ENCODE data around the gene CDC25C. TPM values are rescaled to one million over a fixed set of nuclear protein-coding genes. Genes with fewer than 3 reads are reported as not detected.

CDC25C gene
- polyA plus RNA-seq, 1 of the 3 experiments (the other 2 are of a cell fraction) = 5.2 TPM

- POLR2A ChIA-PET = interaction anchor here (0.6 to 3.0 kb wide), 7 partner anchors 9 to 204 kb away, joined by 3 to 44 read pairs (median 4); partner anchors contain the start of genes EGR1, ETF1 and KDM3B
- WGBS (ENCODE audit: low lambda C conversion rate) = 8% methylated on average over 10 of the region's 22 CpGs
Observed at GRCh38 chr5:138338411-138339090, 6.9 kb upstream of the CDC25C start.

GRCh38 chr5:138337685-138338410 lies 6.2 kb upstream of the CDC25C start, which contains the start of gene FAM53C:
FAM53C (plus strand) TSS chr5:138338266; CDS start chr5:138341336, 3,070 bp downstream.
- H3K4me2 ChIP-seq = peak within 1 kb of the TSS; percentile 100
- WGBS (ENCODE audit: low lambda C conversion rate) = 1% methylated on average over 18 of the region's 56 CpGs
- H3K9me2 ChIP-seq = no peaks in the 10 kb centered on the region
- H2AFZ ChIP-seq (ENCODE audit: low read depth) = peak within 1 kb of the TSS; percentile 96
- H3K36me3 ChIP-seq (replicated peaks in 1 of 2; ENCODE audit: control insufficient read depth in 1 of 2, insufficient read depth in 2 of 2, low read length in 1 of 2) = peaks cover 10 to 17% of the 10 kb centered on the region in 2 experiments
- H3K27me3 ChIP-seq (ENCODE audit: insufficient read depth) = no peaks in the 10 kb centered on the region
- ChIA-PET POLR2A (interaction anchor here (0.5 to 3.0 kb wide), 10 partner anchors 10 to 533 kb away, joined by 3 to 44 read pairs (median 4); partner anchors contain the start of genes EGR1, ETF1 and KDM3B), CTCF (interaction anchor here (1.1 to 13.2 kb wide), 2 partner anchors 13 to 210 kb away, joined by 3 to 239 read pairs; partner anchors contain the start of gene KDM3B)
- peak within 1 kb of the TSS; percentile 97 for H3K9ac ChIP-seq
- H3K79me2 ChIP-seq (ENCODE audit: insufficient read depth) = peaks cover 44% of the 10 kb centered on the region
- peak within 1 kb of the TSS; percentile 71 to 73 for H3K4me3 ChIP-seq (ENCODE audit: low read depth in 2 of 2, low read length in 1 of 2)
- H4K20me1 ChIP-seq (ENCODE audit: insufficient read depth) = no peaks in the 10 kb centered on the region
- H3F3A ChIP-seq (replicated peaks; ENCODE audit: insufficient read depth) = peaks cover 4% of the 10 kb centered on the region
- H3K9me3 ChIP-seq = no peaks in the 10 kb centered on the region
- peak within 1 kb of the TSS; percentile 92 to 99 for H3K27ac ChIP-seq (ENCODE audit: low read depth in 2 of 2, low read length in 1 of 2)
- peaks cover 4 to 17% of the 10 kb centered on the region in 2 experiments; a peak in 2 of 4 replicates for H3K4me1 ChIP-seq (ENCODE audit: control insufficient read depth in 1 of 2, insufficient read depth in 2 of 2, low read depth in 1 of 2, low read length in 1 of 2)
- DNase-seq = peak; percentile 93
- TF ChIP-seq MXI1 (IDR thresholded peaks at IDR 0.05; ENCODE audit: low read depth, low read length) (no peak; the same call in 1 of the 2 replicates), FOXJ3 (CRISPR knock-in tag; IDR thresholded peaks at IDR 0.05) (peak; percentile 75), POLR2AphosphoS5 (IDR thresholded peaks at IDR 0.05; ENCODE audit: low read depth, low read length) (peak; percentile 100), EP300 (IDR thresholded peaks at IDR 0.05; ENCODE audit: borderline replicate concordance in 1 of 2, low read depth in 1 of 2, low read length in 1 of 2) (peak in 1 of 2 experiments; percentile 63; a peak in 2 of 4 replicates), RAD21 (IDR thresholded peaks at IDR 0.05; ENCODE audit: low read length) (no peak), FOSL2 (IDR thresholded peaks at IDR 0.05; ENCODE audit: borderline replicate concordance, low read depth) (no peak), MAX (IDR thresholded peaks at IDR 0.05; ENCODE audit: low read depth) (0 out of 2 replicates have a peak, but pooled peaks have one; percentile 10), GATA2 (CRISPR knock-in tag; IDR thresholded peaks at IDR 0.05) (no peak), MEF2A (IDR thresholded peaks at IDR 0.05; ENCODE audit: borderline replicate concordance, low read depth) (no peak), EZH2phosphoT487 (IDR thresholded peaks at IDR 0.05; ENCODE audit: borderline replicate concordance, low read depth) (no peak), NFIC (IDR thresholded peaks at IDR 0.05; ENCODE audit: borderline replicate concordance) (no peak), USF2 (IDR thresholded peaks at IDR 0.05; ENCODE audit: borderline replicate concordance, low read depth, low read length) (no peak), TEAD4 (IDR thresholded peaks at IDR 0.05; ENCODE audit: borderline replicate concordance, insufficient read depth) (no peak), CTCF (IDR thresholded peaks at IDR 0.05) (no peak)

More at GRCh38 chr5:138338411-138339090, 6.9 kb upstream of the CDC25C start:
- CTCF ChIA-PET = interaction anchor here (0.7 to 13.2 kb wide), 4 partner anchors 13 to 709 kb away, joined by 3 to 239 read pairs (median 3); partner anchors contain the start of gene KDM3B
- H3K79me2 ChIP-seq (ENCODE audit: insufficient read depth) = peaks cover 51% of the 10 kb centered on the region
- DNase-seq = peak; percentile 31
- peaks cover 16 to 18% of the 10 kb centered on the region in 2 experiments for H3K36me3 ChIP-seq (replicated peaks in 1 of 2; ENCODE audit: control insufficient read depth in 1 of 2, insufficient read depth in 2 of 2, low read length in 1 of 2)
- peak overlapping the region; percentile 71 to 73 for H3K4me3 ChIP-seq (ENCODE audit: low read depth in 2 of 2, low read length in 1 of 2)
- peaks cover 4 to 17% of the 10 kb centered on the region in 2 experiments; a peak in 2 of 4 replicates for H3K4me1 ChIP-seq (ENCODE audit: control insufficient read depth in 1 of 2, insufficient read depth in 2 of 2, low read depth in 1 of 2, low read length in 1 of 2)
- H4K20me1 ChIP-seq (ENCODE audit: insufficient read depth) = no peaks in the 10 kb centered on the region
- peak; percentile 77; the same call in 1 of the 2 replicates for TF ChIP-seq MXI1 (IDR thresholded peaks at IDR 0.05; ENCODE audit: low read depth, low read length)
- 0 out of 2 replicates have a peak, but pooled peaks have one; percentile 3 for TF ChIP-seq SMC3 (IDR thresholded peaks at IDR 0.05; ENCODE audit: low read depth, low read length)
- TF ChIP-seq GATA2 (CRISPR knock-in tag; IDR thresholded peaks at IDR 0.05) = no peak
- no peak for TF ChIP-seq USF1 (IDR thresholded peaks at IDR 0.05; ENCODE audit: borderline replicate concordance, low read depth)
- TF ChIP-seq TAF1 (IDR thresholded peaks at IDR 0.05; ENCODE audit: borderline replicate concordance, low read depth, low read length) = no peak
- peak; percentile 7; the same call in 1 of the 2 replicates for TF ChIP-seq SIN3A (IDR thresholded peaks at IDR 0.05; ENCODE audit: borderline replicate concordance, low read depth, low read length)
- H3K27me3 ChIP-seq (ENCODE audit: insufficient read depth) = no peaks in the 10 kb centered on the region
- H3K4me2 ChIP-seq = peak overlapping the region; percentile 100
- no peaks in the 10 kb centered on the region for H3K9me2 ChIP-seq
- H3K9me3 ChIP-seq = no peaks in the 10 kb centered on the region
- H2AFZ ChIP-seq (ENCODE audit: low read depth) = peak overlapping the region; percentile 96; the same call in 1 of the 2 replicates
- H3K9ac ChIP-seq = peak overlapping the region; percentile 97
- H3K27ac ChIP-seq (ENCODE audit: low read depth in 2 of 2, low read length in 1 of 2) = peak overlapping the region; percentile 92 to 99; a peak in 3 of 4 replicates
- H3F3A ChIP-seq (replicated peaks; ENCODE audit: insufficient read depth) = peaks cover 4% of the 10 kb centered on the region

Measured in SK-N-SH (cell line).